ENCODE data around the gene HOXB13. TPM values are rescaled to one million over a fixed set of nuclear protein-coding genes. Genes with fewer than 3 reads are reported as not detected.

Gene HOXB13
- polyA plus RNA-seq, 1 of the 3 experiments (the other 2 are of a cell fraction): not detected

GRCh38 chr17:48693178-48693577, 35.4 kb downstream of the HOXB13 start:
- no peaks in the 10 kb centered on the region for H4K20me1 ChIP-seq (ENCODE audit: insufficient read depth)
- 2% methylated on average over 1 of the region's 1 CpG for WGBS (ENCODE audit: low lambda C conversion rate)
- no peaks in the 10 kb centered on the region for H3K36me3 ChIP-seq (replicated peaks in 1 of 2; ENCODE audit: control insufficient read depth in 1 of 2, insufficient read depth in 2 of 2, low read length in 1 of 2)
- no peak overlapping the region for H3K4me2 ChIP-seq
- peaks cover 61% of the 10 kb centered on the region for H3K27me3 ChIP-seq (ENCODE audit: insufficient read depth)
- no peaks in the 10 kb centered on the region for H3K4me1 ChIP-seq (ENCODE audit: control insufficient read depth in 1 of 2, insufficient read depth in 2 of 2, low read depth in 1 of 2, low read length in 1 of 2)
- no peaks in the 10 kb centered on the region for H3K79me2 ChIP-seq (ENCODE audit: insufficient read depth)
- ChIA-PET CTCF (interaction anchor here (1.1 to 1.6 kb wide), 3 partner anchors 15 to 111 kb away, joined by 3 to 4 read pairs (median 3); no protein-coding TSS in a partner anchor), POLR2A (interaction anchor here (0.7 kb wide), 1 partner anchor 11 kb away, joined by 4 read pairs; no protein-coding TSS in a partner anchor)
- no peak overlapping the region for H3K4me3 ChIP-seq (ENCODE audit: low read depth in 2 of 2, low read length in 1 of 2)
- no peak overlapping the region for H2AFZ ChIP-seq (ENCODE audit: low read depth)
- DNase-seq: no peak
- H3K9me2 ChIP-seq: no peaks in the 10 kb centered on the region
- H3K27ac ChIP-seq (ENCODE audit: low read depth in 2 of 2, low read length in 1 of 2): no peak overlapping the region
- TF ChIP-seq RXRA (IDR thresholded peaks at IDR 0.05; ENCODE audit: borderline replicate concordance, low read depth) (no peak), TCF12 (IDR thresholded peaks at IDR 0.05) (no peak), POLR2AphosphoS5 (IDR thresholded peaks at IDR 0.05; ENCODE audit: low read depth, low read length) (no peak), PBX3 (IDR thresholded peaks at IDR 0.05) (no peak), ELF1 (IDR thresholded peaks at IDR 0.05) (no peak), ZBTB33 (IDR thresholded peaks at IDR 0.05; ENCODE audit: borderline replicate concordance, low read depth) (no peak), MXI1 (IDR thresholded peaks at IDR 0.05; ENCODE audit: low read depth, low read length) (no peak), USF1 (IDR thresholded peaks at IDR 0.05; ENCODE audit: borderline replicate concordance, low read depth) (no peak), FOXM1 (IDR thresholded peaks at IDR 0.05; ENCODE audit: low read depth) (no peak), CTCF (IDR thresholded peaks at IDR 0.05) (no peak), MEF2A (IDR thresholded peaks at IDR 0.05; ENCODE audit: borderline replicate concordance, low read depth) (no peak), TAF1 (IDR thresholded peaks at IDR 0.05; ENCODE audit: borderline replicate concordance, low read depth, low read length) (no peak)
- H3F3A ChIP-seq (replicated peaks; ENCODE audit: insufficient read depth): no peaks in the 10 kb centered on the region
- no peaks in the 10 kb centered on the region for H3K9me3 ChIP-seq
- no peak overlapping the region for H3K9ac ChIP-seq

GRCh38 chr17:48692049-48692448, 36.5 kb downstream of the HOXB13 start:
- Histone ChIP-seq H3K4me1 (ENCODE audit: control insufficient read depth in 1 of 2, insufficient read depth in 2 of 2, low read depth in 1 of 2, low read length in 1 of 2) (no peaks in the 10 kb centered on the region), H3K4me2 (no peak overlapping the region), H3K4me3 (ENCODE audit: low read depth in 2 of 2, low read length in 1 of 2) (no peak overlapping the region), H4K20me1 (ENCODE audit: insufficient read depth) (no peaks in the 10 kb centered on the region), H3K9me3 (no peaks in the 10 kb centered on the region), H3K27ac (ENCODE audit: low read depth in 2 of 2, low read length in 1 of 2) (no peak overlapping the region), H3F3A (replicated peaks; ENCODE audit: insufficient read depth) (no peaks in the 10 kb centered on the region), H2AFZ (ENCODE audit: low read depth) (no peak overlapping the region), H3K79me2 (ENCODE audit: insufficient read depth) (no peaks in the 10 kb centered on the region), H3K9ac (no peak overlapping the region), H3K36me3 (replicated peaks in 1 of 2; ENCODE audit: control insufficient read depth in 1 of 2, insufficient read depth in 2 of 2, low read length in 1 of 2) (no peaks in the 10 kb centered on the region), H3K9me2 (no peaks in the 10 kb centered on the region), H3K27me3 (ENCODE audit: insufficient read depth) (peaks cover 64% of the 10 kb centered on the region)
- ChIA-PET POLR2A (no interaction called here), CTCF (interaction anchor here (1.1 to 1.6 kb wide), 2 partner anchors 14 to 112 kb away, joined by 3 to 4 read pairs; no protein-coding TSS in a partner anchor)
- WGBS (ENCODE audit: low lambda C conversion rate): 11% methylated on average over 1 of the region's 1 CpG
- no peak for DNase-seq
- TF ChIP-seq IRF3 (IDR thresholded peaks at IDR 0.05; ENCODE audit: low read depth, low read length): no peak
- no peak for TF ChIP-seq EZH2phosphoT487 (IDR thresholded peaks at IDR 0.05; ENCODE audit: borderline replicate concordance, low read depth)
- no peak for TF ChIP-seq MXI1 (IDR thresholded peaks at IDR 0.05; ENCODE audit: low read depth, low read length)

All from SK-N-SH (cell line).